H54 (cell line): Measurements from ENCODE around the gene EXTL1.

Experiments
- DNase-seq: peaks from one replicate; pipeline ENCODE4 v3.0.0; 2011; ENCODE audit warnings: low spot score, mixed read lengths; ENCODE audit not compliant: insufficient read length
- FAIRE-seq: peaks from 3 replicates; lab custom pipeline; 2011; peaks lifted over from hg19 to GRCh38; lab: Jason Lieb, UNC
- POLR2A ChIP-seq: IDR thresholded peaks from 2 replicates; pipeline ENCODE4 v1.6.1; 2011; ENCODE audit warnings: low read depth, mild to moderate bottlenecking, low read length

Gene EXTL1

DNA sequence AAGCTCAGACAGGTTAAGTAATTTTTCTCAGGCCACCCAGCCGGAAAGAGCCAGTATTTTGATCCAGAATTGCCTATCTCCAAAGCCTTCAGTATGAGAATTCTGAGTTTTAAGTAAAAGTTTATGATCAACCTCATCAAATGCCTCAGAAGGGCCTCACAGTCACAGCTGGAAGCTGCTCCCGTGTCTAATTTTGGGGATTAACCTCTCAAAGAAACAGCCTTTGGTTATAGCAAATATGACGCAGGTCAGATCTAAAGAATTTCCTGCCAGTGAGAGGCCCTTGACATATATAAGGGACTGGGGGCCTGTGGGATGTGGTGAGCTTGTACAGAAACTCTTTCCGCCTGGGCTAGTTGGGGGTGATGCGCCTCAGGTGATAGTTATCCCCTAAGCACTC, 2.3 kb downstream of the EXTL1 start:
- no peak for DNase-seq
- no peak for FAIRE-seq
- TF ChIP-seq POLR2A, result no peak

DNA sequence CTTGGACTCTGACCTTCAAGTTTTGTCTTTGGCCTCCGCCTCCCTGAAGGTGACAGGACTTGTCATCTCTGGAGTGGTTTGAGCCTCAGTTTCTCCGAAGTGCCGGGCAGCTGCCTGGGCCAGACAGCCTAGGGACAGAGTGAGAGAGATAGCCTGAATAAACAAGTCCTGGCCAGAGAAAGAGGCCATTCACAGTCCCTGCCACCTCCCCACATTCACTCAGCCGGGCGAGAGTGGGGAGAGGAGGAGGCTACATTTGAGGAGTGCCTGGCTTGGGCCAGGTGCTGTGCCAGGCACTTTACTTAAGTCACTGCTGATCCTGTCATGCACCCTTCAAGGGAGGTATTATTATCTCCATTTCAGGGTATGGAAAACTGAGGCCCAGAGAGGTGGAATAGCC, 3.5 kb downstream of the EXTL1 start:
- FAIRE-seq (no peak), DNase-seq (no peak)
- no peak for TF ChIP-seq POLR2A

DNA sequence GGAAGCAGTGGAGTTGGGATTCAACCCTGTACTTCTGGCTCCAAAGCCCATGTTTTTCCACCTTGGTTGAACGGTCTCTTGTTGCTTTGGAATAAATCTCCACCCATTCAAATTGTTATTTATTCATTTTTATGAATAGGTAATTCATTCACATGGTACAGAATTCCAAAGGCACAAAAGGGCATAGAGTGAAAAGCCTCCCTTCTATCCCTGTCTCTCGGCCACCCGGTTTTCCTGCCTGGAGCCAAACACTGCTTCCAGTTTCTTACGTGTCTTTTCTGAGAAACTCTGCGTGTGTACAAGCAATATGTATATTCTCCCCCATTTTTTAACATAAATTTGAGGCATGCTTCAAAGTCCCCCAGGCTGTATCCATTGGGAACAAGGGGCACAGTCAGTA, 3.9 kb downstream of the EXTL1 start:
- FAIRE-seq (no peak), DNase-seq (no peak)
- TF ChIP-seq POLR2A, result no peak

DNA sequence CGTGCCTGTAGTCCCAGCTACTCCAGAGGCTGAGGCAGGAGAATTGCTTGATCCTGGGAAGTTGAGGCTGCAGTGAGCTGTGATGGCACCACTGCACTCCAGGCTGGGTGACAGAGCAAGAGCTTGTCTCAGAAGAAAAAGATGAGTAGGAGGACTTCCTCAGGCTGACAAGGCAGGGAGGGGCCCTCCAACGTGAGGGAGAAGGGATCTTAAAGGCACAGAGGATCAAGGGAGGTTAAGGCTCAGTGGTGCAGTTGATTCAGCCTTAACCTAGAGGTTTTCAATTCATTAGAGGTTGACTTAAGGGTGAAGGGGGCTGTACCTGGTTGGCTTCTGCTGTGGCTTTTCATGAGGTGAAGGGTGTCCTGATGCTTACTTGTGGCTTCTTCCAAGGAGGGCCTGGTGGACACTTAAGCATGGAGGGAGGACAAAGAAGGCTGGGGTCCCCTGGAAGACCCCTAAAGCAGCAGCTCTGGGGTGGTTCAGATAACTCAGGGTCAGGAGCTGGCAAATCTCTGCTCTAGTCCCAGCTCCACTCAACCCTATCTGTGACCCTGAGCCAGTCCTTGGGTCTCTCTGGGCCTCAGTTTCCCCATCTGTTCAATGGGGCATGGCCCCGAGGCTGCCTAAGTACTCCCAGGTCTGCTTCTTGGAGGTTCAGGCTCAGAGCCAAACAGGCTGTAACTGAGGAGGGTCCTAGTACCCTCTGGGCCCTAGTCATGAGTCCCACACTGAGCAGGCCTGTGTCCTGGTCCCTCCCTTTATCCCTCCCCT, 6.3 kb downstream of the EXTL1 start:
- DNase-seq (no peak), FAIRE-seq (no peak)
- no peak for TF ChIP-seq POLR2A

DNA sequence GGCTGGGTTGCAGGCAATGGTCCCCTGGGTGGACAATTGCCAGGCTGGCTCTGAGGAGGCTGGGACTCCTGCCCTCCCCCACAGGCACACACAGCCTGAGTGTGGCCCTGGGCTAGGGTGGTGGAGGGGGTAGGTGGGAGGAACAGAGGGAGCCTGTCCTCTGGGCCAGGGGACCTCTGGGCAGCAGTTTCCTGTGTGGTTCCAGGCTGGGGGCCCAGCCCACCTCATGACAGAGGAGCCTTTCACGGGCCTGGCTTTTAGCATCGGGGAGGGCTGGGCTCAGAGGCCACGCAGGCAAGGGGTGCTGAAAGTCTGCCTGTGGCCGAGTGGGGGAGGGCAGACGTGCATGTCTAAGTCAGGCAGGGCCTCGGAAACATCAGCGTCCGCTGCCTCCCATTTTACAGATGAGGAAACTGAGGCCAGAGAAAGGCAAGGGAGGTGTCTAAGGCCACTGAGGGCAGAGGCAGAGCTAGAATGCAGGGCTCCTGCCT, 7.0 kb downstream of the EXTL1 start:
- DNase-seq (no peak), FAIRE-seq (no peak)
- no peak for TF ChIP-seq POLR2A

DNA sequence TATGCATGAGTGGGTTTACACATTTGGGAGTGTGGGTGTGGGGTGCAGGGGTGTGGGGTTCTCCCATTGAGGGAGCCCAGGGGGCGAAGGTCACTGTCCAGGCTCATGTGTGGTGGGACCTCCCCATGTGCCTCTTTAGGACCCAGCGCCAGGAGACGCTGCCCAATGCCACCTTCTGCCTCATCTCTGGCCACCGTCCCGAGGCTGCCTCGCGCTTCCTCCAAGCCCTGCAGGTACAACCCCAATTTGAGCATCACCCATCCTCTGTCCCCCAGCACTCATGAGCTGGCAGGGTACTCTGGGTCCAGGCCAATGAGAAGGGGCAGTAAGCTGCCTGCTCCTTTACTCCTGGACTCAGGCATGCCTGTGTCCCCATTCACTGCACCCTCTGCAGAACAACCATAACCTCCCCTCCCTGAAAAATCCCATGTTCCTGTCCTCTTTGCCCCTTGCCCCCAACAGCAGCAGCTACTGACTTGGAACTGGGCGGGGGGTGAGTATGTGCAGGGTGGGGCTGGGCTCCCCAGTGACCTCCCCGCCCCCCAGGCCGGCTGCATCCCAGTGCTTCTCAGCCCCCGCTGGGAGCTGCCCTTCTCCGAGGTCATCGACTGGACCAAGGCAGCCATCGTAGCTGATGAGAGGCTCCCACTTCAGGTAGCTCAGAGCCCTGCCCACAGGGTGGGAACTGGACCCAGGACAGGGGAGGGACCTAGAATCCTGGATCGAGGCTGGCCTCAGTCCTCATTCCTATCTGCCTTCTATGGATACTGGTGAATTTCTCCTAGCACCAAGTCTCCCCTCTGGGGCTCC, 7.7 kb downstream of the EXTL1 start:
- no peak for DNase-seq
- no peak for FAIRE-seq
- no peak for TF ChIP-seq POLR2A

DNA sequence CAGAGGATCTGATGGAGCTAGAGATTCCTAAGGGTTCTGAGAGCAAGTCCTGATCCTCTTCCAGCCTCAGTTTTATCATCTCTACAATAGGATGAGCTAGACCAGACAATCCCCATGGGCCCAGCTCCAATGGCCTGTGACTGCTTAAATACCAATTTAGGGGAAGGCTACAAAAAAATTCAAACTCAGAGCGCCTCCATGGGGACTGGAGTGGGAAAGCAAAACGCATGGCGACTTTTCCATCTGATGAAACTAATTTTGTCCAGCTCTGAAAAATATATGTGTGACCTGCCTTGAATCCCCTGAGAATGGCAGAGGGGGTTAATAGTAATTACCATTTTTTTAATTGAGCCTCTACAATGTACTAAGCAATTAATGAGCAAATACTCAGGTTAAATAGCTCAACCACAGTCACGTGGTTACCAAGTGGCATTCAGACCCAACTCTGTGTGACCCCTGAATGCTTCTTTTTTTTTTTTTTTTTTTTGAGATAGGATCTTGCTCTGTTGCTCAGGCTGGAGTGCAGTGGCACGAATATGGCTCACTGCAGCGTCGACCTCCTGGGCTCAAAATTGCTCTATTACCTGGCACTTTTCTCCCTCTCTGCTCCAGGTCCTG, 8.4 kb downstream of the EXTL1 start:
- no peak for FAIRE-seq
- TF ChIP-seq POLR2A, result no peak
- DNase-seq, result no peak

DNA sequence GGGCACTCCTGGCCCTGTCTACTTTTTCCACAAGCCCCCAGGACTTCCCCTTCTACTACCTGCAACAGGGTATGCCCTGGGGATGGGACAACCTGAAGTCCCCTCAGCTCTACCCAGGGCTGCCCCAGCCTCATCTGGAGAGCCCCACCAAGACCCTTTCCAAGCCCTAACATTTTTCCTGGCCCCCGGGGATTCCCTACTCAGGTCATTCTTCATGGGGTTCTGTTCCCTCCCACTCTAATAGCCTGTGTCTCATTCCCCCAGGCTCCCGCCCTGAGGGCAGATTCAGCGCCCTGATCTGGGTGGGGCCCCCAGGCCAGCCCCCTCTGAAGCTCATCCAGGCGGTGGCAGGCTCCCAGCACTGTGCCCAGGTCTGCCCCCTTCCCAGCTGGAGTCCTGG, 9.6 kb downstream of the EXTL1 start:
- FAIRE-seq, result no peak

DNA sequence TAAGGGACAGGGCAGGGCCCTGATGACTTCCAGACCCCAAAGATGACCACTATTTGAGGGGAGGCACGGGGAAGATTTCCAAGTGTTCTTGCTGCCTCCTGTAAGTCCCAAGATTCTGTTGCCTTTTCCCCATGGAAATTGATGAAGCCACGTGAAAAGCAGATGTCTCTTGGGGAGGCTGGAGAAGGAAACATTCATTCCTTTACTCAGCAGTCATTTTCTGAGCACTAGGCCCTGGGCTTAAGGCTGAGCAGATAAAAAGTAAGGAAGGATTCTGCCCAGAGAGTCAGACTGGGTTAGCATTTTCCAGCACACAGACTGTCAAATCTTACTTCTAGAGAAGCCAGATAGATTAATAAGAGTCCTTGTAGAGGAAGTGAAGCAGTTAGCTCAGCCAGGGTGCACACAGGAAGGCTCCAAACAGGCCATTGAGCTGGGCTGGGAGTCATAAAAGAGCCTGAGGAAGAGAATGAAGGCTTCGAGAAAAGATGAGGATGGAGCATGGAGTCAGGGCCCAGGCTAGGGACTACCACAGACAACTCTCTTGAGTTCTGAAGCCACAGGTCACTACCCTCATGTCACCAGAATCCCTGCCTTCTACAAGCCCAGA, 10.1 kb downstream of the EXTL1 start:
- FAIRE-seq, result no peak
- no peak for TF ChIP-seq POLR2A
- no peak for DNase-seq

More for the DNA sequence above, 9.6 kb downstream of the EXTL1 start:
- no peak for DNase-seq
- no peak for TF ChIP-seq POLR2A

DNA sequence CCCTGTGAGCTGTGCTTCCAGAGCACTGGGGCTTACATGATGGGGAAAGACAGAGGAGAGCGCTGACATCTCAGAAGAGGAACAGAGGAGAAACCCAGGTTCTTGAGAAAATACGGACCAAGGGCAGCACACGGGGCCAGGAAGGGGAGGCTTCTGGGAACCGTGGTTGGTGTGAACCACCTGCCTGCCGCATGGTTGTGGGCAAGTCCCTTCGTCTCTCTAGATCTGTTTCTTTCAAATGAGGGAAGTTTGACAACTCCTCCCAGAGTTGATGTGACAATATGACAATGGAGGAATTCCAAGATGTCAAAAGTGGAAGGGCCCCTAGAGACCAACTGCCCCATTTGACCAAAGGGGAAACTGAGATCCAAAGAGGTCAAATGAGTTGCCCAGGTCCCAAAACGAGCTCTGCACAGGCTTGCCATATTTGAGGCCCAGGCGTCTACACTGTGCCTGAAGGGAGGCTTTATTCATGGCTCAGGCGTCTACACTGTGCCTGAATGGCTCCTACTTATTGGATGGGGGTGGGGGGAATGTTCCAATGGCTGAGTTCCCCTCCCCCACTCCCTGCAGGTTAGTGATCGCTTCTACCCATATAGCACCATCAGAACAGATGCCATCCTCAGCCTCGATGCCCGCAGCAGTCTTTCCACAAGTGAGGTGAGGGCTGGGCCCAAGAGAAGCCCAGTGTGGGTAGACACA, 11.2 kb downstream of the EXTL1 start:
- TF ChIP-seq POLR2A, result no peak
- DNase-seq (no peak), FAIRE-seq (no peak)

DNA sequence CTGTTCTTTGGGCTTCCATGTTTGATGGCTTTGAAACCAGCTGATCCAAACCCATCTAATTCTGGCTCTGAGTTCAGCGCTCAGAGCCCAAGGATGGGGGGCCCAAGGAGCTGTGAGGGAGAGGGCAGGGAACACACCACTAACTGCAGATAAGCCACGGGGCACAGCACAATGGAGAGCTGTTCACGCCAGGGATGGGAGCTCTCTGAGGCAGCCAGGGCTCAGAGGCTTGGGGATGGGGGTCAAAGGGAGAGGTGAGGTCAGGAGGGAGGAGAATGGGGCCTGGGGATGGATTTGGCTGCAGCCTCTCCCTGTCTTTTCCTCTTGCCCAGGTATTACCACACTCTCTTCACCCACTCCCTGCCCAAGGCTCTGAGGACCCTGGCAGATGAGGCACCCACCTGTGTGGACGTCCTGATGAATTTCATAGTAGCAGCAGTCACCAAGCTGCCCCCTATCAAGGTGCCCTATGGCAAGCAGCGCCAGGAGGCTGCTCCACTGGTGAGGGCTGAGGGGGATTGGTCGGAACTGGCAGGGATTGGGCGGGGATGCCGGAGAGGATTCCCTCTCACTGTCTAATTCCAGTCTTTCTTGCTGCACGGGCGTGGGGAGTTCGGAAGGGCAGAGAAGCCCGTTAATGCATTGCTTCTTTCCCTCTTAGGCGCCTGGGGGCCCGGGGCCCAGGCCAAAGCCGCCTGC, 13.1 kb downstream of the EXTL1 start:
- DNase-seq (no peak), FAIRE-seq (no peak)
- no peak for TF ChIP-seq POLR2A

DNA sequence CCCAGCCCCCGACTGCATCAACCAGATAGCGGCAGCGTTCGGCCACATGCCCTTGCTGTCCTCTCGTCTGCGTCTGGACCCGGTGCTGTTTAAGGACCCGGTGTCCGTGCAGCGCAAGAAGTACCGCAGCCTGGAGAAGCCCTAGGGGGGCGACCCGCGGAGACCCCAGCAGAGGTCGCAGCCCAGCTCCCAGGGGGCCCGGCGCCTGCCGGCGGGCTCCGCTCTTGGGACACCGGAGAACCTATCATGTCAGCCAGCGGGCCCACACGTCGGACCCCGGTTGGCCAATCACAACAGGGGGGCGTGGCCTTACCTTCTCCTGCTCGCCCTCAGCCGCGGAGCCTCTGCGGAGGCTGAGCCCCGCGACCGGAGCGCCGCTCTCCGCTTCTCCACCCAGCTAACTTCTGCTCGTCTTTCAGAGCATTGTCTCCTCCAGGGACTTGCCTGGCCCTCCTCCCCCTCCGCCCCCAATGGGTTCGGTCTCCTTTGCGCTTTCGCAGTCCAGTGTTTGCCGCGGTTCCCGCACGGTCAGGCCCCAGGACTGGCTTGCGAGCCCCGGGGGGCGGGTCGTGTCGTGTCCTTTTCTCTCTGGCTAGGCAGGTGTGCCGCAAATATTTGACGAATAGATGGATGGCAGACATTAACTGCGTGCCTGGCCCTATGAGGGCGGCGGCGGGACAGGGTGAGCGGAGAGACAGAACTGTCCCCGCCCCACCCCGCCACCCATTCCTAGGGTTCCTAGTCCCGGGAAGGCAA, 13.8 kb downstream of the EXTL1 start:
- DNase-seq (peak; percentile 86), FAIRE-seq (no peak)
- no peak for TF ChIP-seq POLR2A
